ENCODE measurements around the gene RUNX2. TPM values are rescaled to one million over a fixed set of nuclear protein-coding genes. Genes with fewer than 3 reads are reported as not detected.

RUNX2 gene
- total and polyA plus RNA-seq, 9 of the 15 experiments (the other 6 are each of a cell fraction or from before 2014, with no cell fraction given), result 0.29 to 1.00 (median 0.43) TPM

- TF ChIP-seq TRIM28 (IDR thresholded peaks at IDR 0.05), result 0 out of 2 replicates have a peak, but pooled peaks have one; percentile 12
- no peak for TF ChIP-seq RFX5 (IDR thresholded peaks at IDR 0.05; ENCODE audit: low read depth, low read length)
- no peak; the same call in 1 of the 2 replicates for TF ChIP-seq LCOR (CRISPR knock-in tag; IDR thresholded peaks at IDR 0.05)
- TF ChIP-seq TCF15 (CRISPR knock-in tag; IDR thresholded peaks at IDR 0.05), result no peak
- no peak for TF ChIP-seq CEBPG (CRISPR knock-in tag; IDR thresholded peaks at IDR 0.05)
- no peak for TF ChIP-seq CEBPG (tag; conservative IDR thresholded peaks at IDR 0.05 in 1 of 2, IDR thresholded peaks at IDR 0.05 in 1 of 2)
- TF ChIP-seq CBX3 (IDR thresholded peaks at IDR 0.05; ENCODE audit: borderline replicate concordance in 1 of 2, low read length in 2 of 2), result no peak
- TF ChIP-seq PTTG1 (tag; IDR thresholded peaks at IDR 0.05; ENCODE audit: low read depth), result no peak
- TF ChIP-seq, protein P1, sequence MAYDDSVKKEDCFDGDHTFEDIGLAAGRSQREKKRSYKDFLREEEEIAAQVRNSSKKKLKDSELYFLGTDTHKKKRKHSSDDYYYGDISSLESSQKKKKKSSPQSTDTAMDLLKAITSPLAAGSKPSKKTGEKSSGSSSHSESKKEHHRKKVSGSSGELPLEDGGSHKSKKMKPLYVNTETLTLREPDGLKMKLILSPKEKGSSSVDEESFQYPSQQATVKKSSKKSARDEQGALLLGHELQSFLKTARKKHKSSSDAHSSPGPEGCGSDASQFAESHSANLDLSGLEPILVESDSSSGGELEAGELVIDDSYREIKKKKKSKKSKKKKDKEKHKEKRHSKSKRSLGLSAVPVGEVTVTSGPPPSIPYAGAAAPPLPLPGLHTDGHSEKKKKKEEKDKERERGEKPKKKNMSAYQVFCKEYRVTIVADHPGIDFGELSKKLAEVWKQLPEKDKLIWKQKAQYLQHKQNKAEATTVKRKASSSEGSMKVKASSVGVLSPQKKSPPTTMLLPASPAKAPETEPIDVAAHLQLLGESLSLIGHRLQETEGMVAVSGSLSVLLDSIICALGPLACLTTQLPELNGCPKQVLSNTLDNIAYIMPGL (CRISPR knock-in tag; IDR thresholded peaks at IDR 0.05), result 0 out of 2 replicates have a peak, but pooled peaks have one; percentile 4
- peak; percentile 87 for TF ChIP-seq HNRNPK (IDR thresholded peaks at IDR 0.05; ENCODE audit: low read depth, low read length, poor library complexity, severe bottlenecking)
- TF ChIP-seq NFIC (IDR thresholded peaks at IDR 0.05), result peak; percentile 60
- no peak for TF ChIP-seq FOXM1 (IDR thresholded peaks at IDR 0.05; ENCODE audit: low read depth)
- TF ChIP-seq FOXM1 (CRISPR knock-in tag; IDR thresholded peaks at IDR 0.05; ENCODE audit: low read depth), result no peak
- TF ChIP-seq CSDE1 (IDR thresholded peaks at IDR 0.05), result no peak; a peak in 1 of 4 replicates
- TF ChIP-seq, protein P2, sequence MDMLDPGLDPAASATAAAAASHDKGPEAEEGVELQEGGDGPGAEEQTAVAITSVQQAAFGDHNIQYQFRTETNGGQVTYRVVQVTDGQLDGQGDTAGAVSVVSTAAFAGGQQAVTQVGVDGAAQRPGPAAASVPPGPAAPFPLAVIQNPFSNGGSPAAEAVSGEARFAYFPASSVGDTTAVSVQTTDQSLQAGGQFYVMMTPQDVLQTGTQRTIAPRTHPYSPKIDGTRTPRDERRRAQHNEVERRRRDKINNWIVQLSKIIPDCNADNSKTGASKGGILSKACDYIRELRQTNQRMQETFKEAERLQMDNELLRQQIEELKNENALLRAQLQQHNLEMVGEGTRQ (CRISPR knock-in tag; IDR thresholded peaks at IDR 0.05), result no peak
- no peak for TF ChIP-seq RBM34 (IDR thresholded peaks at IDR 0.05; ENCODE audit: borderline replicate concordance, insufficient read depth, low read length)
- no peak; the same call in 1 of the 2 replicates for TF ChIP-seq TAL1 (IDR thresholded peaks at IDR 0.05)
- no peak for TF ChIP-seq SMARCC2 (IDR thresholded peaks at IDR 0.05; ENCODE audit: low read depth)
- no peak for TF ChIP-seq TFAM (CRISPR knock-in tag; conservative IDR thresholded peaks at IDR 0.05)
- TF ChIP-seq SIN3B (IDR thresholded peaks at IDR 0.05; ENCODE audit: low read depth), result no peak
- TF ChIP-seq MCM7 (IDR thresholded peaks at IDR 0.05), result no peak
- peak; percentile 91 for TF ChIP-seq EP400 (IDR thresholded peaks at IDR 0.05)
- TF ChIP-seq ELF4 (CRISPR knock-in tag; IDR thresholded peaks at IDR 0.05), result no peak
- TF ChIP-seq GTF2E2 (tag; IDR thresholded peaks at IDR 0.05), result peak; percentile 79
- no peak for TF ChIP-seq PATZ1 (CRISPR knock-in tag; IDR thresholded peaks at IDR 0.05; ENCODE audit: borderline replicate concordance)
- no peak for TF ChIP-seq ZNF347 (CRISPR knock-in tag; IDR thresholded peaks at IDR 0.05; ENCODE audit: low read depth)
These were observed 49.6 kb downstream of the RUNX2 start, which contains the start of gene SUPT3H (continued) for GRCh38 chr6:45377554-45378333.

All from K562 (cell line).